VCaP (cell line): ENCODE data around the gene ZNF157.
A peak's percentile ranks its signal among the peaks of the same experiment; 100 is the strongest.
"Not testable (repeated sequence)": the region's sequence is repeated elsewhere in the genome, so short reads cannot be mapped to it uniquely, and the experiment has no call there.

Experiments
- H3K27ac ChIP-seq: fragments of 450-650 bp; 2 replicates; pipeline ENCODE4 v1.5.1; 2017
- CTCF ChIP-seq: fragments of 450-650 bp; conservative IDR thresholded peaks from 2 replicates; pipeline ENCODE4 v1.5.1; 2017; ENCODE audit warnings: mild to moderate bottlenecking, moderate library complexity

Gene ZNF157

DNA sequence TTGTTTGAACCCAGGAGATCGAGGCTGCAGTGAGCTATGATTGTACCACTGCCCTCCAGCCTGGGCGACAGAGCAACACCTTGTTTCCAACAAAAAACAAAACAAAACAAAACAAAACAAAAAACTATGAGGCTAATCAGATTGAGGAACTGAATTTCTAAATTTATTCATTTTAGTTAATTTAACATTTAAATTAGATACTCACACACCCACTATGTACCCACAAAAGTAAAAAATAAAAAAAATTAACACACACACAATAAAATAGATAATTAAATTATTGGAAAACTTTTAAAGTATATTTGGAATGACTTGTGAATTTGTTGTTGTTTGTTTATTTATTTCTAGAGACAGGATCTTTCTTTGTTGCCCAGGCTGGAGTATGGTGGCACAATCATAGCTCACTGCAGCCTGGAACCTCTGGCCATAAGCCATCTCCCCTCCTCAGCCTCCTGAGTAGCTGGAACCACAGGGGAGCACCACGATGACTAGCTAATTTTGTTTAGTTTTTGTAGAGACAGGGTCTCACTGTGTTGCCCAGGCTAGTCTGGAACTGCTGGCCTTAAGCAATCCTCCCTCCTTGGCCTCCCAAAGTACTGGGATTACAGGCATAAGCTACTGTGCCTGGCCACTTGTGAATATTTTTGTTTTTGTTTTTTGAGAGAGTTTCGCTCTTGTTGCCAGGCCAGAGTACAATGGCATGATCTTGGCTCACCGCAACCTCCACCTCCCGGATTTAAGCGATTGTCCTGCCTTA lies 9.8 kb upstream of the ZNF157 start:
- no peak for TF ChIP-seq CTCF
- peak overlapping the region; percentile 54 for H3K27ac ChIP-seq

DNA sequence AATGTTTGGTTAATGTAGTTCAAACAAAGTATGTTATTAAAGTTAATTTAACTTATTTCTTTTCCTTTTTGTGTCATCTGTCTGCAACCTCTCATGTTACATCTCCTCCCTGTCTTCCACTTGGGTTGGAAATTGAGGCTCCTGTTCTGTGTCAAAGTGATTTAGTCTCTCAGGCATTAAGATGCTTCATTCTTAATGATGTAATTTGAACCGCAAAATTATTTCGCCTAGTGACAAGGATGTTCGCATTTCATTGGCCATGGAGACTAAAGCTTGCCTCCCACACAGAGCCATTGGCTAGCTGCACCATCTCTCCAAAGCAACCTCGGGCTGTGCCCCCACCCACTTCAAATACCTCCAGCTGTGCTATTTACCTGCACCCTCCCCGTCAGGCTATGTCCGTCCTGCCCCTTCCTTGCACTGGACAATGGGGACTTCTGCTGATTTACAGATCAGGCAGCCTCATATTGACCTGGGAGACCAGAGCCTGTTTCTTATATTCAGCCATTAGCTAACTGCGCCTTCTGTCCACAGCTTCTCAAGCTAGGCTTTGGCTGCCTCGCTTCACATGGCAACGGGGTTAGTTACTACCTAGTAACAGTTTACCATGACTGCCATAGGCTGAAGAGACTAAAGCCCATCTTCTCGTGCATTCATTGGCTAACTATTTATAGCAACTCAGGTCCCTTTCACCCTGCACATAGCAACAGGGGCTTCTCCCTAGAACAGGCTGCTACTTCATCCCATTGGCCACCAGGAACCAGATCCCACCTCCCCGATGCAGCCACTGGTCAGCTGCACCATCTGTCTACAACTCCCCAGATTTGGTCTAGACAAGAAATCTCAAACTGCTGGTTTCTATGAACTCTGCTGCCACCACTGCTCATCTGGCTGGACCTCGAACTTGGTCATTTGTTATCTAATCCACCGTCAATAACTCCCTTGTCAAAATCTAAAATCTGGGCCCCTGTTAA lies 8.6 kb upstream of the ZNF157 start:
- peak overlapping the region; percentile 54 for H3K27ac ChIP-seq
- peak; percentile 23; the same call in 1 of the 2 replicates for TF ChIP-seq CTCF

DNA sequence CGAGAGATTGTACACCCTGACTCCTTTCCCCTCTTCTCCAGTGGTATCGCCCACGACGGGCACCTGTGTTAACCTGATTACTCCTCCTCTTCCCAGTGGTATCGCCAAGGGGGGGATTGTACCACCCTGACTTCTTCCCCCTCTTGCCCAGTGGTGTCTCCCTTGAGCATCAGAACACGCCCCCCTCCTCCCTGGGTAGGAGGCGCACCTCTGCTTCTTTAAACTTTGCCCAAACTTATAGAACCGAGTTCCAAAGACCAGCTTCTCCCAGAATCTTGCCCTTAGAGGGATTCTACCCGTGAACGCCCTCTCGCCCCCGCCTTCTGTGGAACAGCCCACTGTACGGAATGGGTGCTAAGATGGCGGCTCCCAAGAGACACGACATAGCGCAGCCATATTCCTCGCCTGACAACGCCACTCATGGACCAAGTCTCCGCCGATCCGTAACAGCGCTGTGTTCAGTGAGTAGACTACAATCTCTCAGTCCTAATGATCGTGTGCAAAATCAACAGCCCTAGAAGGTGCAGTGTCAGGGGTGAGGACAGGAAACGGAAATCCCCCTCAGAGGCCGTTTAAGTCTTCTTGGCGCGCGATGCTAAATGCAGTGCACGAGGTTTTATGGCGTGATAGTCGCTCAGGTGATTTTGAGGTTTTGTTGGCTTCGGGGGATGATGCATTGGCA lies 4.2 kb upstream of the ZNF157 start:
- TF ChIP-seq CTCF, result no peak
- no peak overlapping the region for H3K27ac ChIP-seq

DNA sequence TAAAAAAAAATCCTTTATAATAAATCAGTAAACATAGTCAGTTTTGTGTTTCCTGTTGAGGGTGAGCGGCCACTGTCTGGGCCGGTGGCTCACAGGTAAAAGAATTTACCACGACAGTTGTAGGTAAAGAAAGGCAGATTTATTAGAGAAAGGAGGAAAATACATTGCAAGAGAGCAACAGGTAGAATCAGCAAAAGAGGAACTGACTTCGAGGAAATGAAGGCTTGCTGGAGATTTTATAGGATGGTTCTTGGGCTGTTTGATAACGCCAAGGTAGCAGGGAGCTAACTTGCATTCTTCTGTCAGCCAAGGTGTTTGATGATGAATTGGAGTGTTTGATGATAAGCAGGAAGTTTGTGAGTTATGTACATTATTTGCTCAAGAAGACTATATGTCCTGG lies 2.8 kb downstream of the ZNF157 start:
- H3K27ac ChIP-seq, result no peak overlapping the region
- no peak for TF ChIP-seq CTCF

DNA sequence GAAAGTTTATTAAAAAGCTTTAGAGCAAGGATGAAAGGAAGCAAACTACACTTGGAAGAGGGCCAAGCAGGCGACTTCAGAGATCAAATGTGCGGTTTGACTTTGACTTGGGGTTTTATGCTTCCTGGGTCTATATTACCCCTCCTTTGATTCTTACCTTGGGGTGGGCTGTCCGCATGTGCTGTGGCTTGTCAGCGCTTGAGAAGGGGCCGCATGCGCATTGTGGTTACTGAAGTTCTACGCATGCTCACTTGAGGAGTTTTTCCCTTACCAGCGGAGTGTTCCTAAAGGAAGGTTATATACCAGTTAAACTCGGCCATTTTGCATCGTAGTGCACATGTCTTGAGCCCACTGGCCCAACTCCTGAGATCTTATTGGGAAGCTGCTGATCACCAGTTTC lies 9.9 kb downstream of the ZNF157 start:
- H3K27ac ChIP-seq, result no peak overlapping the region
- TF ChIP-seq CTCF, result no peak

- H3K27ac ChIP-seq, result not testable (repeated sequence)
Measured at GRCh38 chrX:47380837-47381236, 10.5 kb downstream of the ZNF157 start.

DNA sequence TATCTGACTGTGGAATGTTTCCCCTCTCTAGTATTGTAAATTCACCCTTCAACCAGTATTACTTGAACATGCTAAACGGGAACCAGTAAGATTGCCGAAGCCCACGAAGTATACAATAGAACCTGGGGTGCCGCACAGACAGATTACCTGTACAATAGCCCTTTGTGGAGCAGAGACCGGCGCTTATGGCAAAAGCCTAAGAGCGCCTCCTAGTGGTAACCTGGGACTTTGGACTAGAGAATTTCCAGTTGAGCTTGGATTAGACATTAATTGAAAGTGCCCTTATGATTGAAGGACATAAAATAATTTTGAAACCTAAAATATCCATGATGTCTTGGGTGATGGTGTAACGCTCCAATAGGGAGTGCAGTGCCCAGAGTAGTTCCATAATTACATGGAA lies 14.1 kb downstream of the ZNF157 start:
- peak; percentile 80 for TF ChIP-seq CTCF
- no peak overlapping the region for H3K27ac ChIP-seq
